A549 (cell line): ENCODE measurements around the gene PRDM11.

ENCODE experiments used
- CHD4 ChIP-seq: fragments of 200-600 bp; sonication (generic); IDR thresholded peaks from 2 replicates; pipeline ENCODE4 v1.6.1; 2016; ENCODE audit warnings: antibody characterized with exemption, mild to moderate bottlenecking, borderline replicate concordance
- CTCF ChIP-seq: fragments of >200 bp; sonication (Bioruptor Twin); formaldehyde crosslinking; IDR thresholded peaks from 3 replicates; pipeline ENCODE4 v1.5.1; 2016
- POLR2A ChIP-seq: IDR thresholded peaks from 2 replicates; pipeline ENCODE4 v1.6.1; 2012; ENCODE audit warnings: mild to moderate bottlenecking, low read length

DNA sequence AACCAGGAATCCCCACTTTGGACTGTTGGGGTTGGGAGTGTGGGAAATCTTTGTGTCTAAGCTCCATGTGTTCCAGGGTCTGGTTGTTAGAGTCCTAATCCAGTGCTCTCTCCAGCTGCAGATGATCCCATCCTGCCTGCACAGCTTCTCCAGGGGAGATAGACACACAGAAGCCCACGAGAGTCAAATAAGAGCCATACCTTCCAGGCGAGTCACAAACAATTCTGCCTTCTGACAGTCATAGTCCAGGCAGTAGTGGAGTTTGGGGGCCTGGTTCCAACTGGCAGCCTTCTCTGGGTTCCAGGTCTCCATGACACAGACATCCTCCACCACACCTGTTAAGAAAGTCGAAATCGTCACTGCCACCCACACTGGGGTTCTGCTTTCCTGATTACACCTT is 107.6 kb downstream of the PRDM11 start:
- TF ChIP-seq CTCF = no peak
- no peak for TF ChIP-seq CHD4
- TF ChIP-seq POLR2A = no peak
